HL-60 (cell line): Measurements from ENCODE around the gene OR4D1.

Experiments
- DNase-seq, 2 experiments: peaks; one replicate each; pipeline ENCODE4 v3.0.0-alpha.2; 2010 to 2020; ENCODE audit warnings: low read depth in 1 of 2, low spot score in 1 of 2
- H3K27ac ChIP-seq: fragments of 250-450 bp; sonication (Bioruptor Pico); replicated peaks from 2 replicates; pipeline ENCODE4 v1.5.1; 2020; ENCODE audit warnings: mild to moderate bottlenecking, moderate library complexity
- H3K27me3 ChIP-seq: fragments of 250-450 bp; sonication (Bioruptor Pico); 2 replicates; pipeline ENCODE4 v1.5.1; 2021; ENCODE audit warnings: mild to moderate bottlenecking, moderate library complexity; ENCODE audit not compliant: insufficient read depth, poor library complexity, severe bottlenecking
- H3K4me3 ChIP-seq: replicated peaks from 2 replicates; pipeline ENCODE4 v1.5.1; 2011; ENCODE audit warnings: mild to moderate bottlenecking, control low read depth, low read length; ENCODE audit not compliant: insufficient read depth
- CTCF ChIP-seq: IDR thresholded peaks from one replicate; pipeline ENCODE4 v1.5.1; 2011; ENCODE audit warnings: low read length, control low read depth, inconsistent platforms; ENCODE audit not compliant: insufficient read depth
- GABPA ChIP-seq: IDR thresholded peaks from 2 replicates; pipeline ENCODE4 v1.6.1; 2012; ENCODE audit warnings: low read depth
- POLR2AphosphoS5 ChIP-seq: IDR thresholded peaks from 2 replicates; pipeline ENCODE4 v1.6.1; 2012; ENCODE audit warnings: low read depth
- REST ChIP-seq: IDR thresholded peaks from 2 replicates; pipeline ENCODE4 v1.6.1; 2012; ENCODE audit warnings: low read depth; ENCODE audit not compliant: insufficient replicate concordance
- SPI1 ChIP-seq: IDR thresholded peaks from 2 replicates; pipeline ENCODE4 v1.6.1; 2012; ENCODE audit warnings: low read depth, mild to moderate bottlenecking, borderline replicate concordance

The OR4D1 gene

GRCh38 chr17:58174871-58175270, 26.7 kb downstream of the OR4D1 start:
- Histone ChIP-seq H3K27me3 (peaks cover 4% of the 10 kb centered on the region), H3K4me3 (no peak overlapping the region), H3K27ac (no peak overlapping the region)
- no peak for DNase-seq
- TF ChIP-seq CTCF (no peak), SPI1 (no peak), REST (no peak), GABPA (no peak), POLR2AphosphoS5 (no peak)

- no peak for DNase-seq
- Histone ChIP-seq H3K4me3 (no peak overlapping the region), H3K27me3 (no peaks in the 10 kb centered on the region), H3K27ac (no peak overlapping the region)
- TF ChIP-seq POLR2AphosphoS5 (no peak), REST (peak; percentile 95)
Measured at GRCh38 chr17:58176200-58176599, 28.0 kb downstream of the OR4D1 start.

GRCh38 chr17:58181796-58182195, 33.6 kb downstream of the OR4D1 start:
- no peak for TF ChIP-seq CTCF
- no peak for TF ChIP-seq SPI1
- TF ChIP-seq REST: no peak
- TF ChIP-seq POLR2AphosphoS5: no peak
- TF ChIP-seq GABPA: no peak
- Histone ChIP-seq H3K4me3 (no peak overlapping the region), H3K27ac (no peak overlapping the region), H3K27me3 (no peaks in the 10 kb centered on the region)
- no peak for DNase-seq

- no peaks in the 10 kb centered on the region for H3K27me3 ChIP-seq
Measured at GRCh38 chr17:58183514-58183913, 35.3 kb downstream of the OR4D1 start.

More at GRCh38 chr17:58183514-58183913, 35.3 kb downstream of the OR4D1 start:
- Histone ChIP-seq H3K4me3 (no peak overlapping the region), H3K27ac (peak overlapping the region; percentile 61)
- TF ChIP-seq REST (no peak), POLR2AphosphoS5 (no peak), CTCF (no peak), GABPA (no peak), SPI1 (no peak)
- no peak for DNase-seq
